ENCODE data around the gene PRTG.

DNA sequence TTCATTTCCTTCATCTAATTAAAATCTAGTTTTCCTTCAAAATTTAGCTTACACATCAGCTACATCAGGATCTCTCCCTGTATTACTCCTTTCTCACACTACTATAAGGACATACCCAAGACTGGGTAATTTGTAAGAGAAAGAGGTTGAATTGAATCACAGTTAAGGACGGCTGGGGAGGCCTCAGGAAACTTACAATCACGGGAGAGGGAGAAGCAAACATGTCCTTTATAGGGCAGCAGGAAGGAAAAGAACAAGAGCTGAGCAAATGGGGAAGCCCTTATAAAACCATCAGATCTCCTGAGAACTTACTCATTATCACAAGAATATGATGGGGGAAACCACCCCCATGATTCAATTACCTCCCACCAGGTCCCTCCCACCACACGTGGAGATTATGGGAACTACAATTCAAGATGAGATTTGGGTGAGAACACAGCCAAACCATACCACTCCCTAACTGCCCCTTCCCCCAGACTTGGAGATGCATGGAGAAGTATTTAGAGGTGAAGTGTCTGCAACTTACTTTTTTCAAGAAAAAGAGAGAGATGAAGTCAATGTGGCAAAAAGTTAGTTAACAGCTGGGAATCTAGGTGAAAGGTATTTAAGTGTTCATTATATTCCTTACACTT, 21.3 kb downstream of the PRTG start:
- TF ChIP-seq POLR2A (IDR thresholded peaks at IDR 0.05): no peak
- TF ChIP-seq, protein P1, sequence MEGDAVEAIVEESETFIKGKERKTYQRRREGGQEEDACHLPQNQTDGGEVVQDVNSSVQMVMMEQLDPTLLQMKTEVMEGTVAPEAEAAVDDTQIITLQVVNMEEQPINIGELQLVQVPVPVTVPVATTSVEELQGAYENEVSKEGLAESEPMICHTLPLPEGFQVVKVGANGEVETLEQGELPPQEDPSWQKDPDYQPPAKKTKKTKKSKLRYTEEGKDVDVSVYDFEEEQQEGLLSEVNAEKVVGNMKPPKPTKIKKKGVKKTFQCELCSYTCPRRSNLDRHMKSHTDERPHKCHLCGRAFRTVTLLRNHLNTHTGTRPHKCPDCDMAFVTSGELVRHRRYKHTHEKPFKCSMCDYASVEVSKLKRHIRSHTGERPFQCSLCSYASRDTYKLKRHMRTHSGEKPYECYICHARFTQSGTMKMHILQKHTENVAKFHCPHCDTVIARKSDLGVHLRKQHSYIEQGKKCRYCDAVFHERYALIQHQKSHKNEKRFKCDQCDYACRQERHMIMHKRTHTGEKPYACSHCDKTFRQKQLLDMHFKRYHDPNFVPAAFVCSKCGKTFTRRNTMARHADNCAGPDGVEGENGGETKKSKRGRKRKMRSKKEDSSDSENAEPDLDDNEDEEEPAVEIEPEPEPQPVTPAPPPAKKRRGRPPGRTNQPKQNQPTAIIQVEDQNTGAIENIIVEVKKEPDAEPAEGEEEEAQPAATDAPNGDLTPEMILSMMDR (IDR thresholded peaks at IDR 0.05): no peak
